ENCODE measurements around the gene RPL35A.
"Not testable (repeated sequence)": the region's sequence is repeated elsewhere in the genome, so short reads cannot be mapped to it uniquely, and the experiment has no call there.

The RPL35A gene

GRCh38 chr3:197908957-197909701 is 40.9 kb upstream of the RPL35A start:
- TF ChIP-seq CTCF (IDR thresholded peaks at IDR 0.05): no peak
- H3K27ac ChIP-seq: no peak overlapping the region
- H3K36me3 ChIP-seq: no peaks in the 10 kb centered on the region
- H3K4me3 ChIP-seq (ENCODE audit: low read depth in 1 of 2, low read length in 1 of 2): no peak overlapping the region
- H3K4me1 ChIP-seq (ENCODE audit: control insufficient read depth in 1 of 2, insufficient read depth in 1 of 2, low read depth in 1 of 2, low read length in 1 of 2): peaks cover 0 to 3% of the 10 kb centered on the region in 2 experiments
- H3K27me3 ChIP-seq: no peaks in the 10 kb centered on the region
- no peaks in the 10 kb centered on the region for H3K9me3 ChIP-seq

- no peaks in the 10 kb centered on the region for H3K27me3 ChIP-seq
- no peaks in the 10 kb centered on the region for H3K4me1 ChIP-seq (ENCODE audit: control insufficient read depth in 1 of 2, insufficient read depth in 1 of 2, low read depth in 1 of 2, low read length in 1 of 2)
- no peak overlapping the region for H3K27ac ChIP-seq
- no peaks in the 10 kb centered on the region for H3K9me3 ChIP-seq
- TF ChIP-seq CTCF (IDR thresholded peaks at IDR 0.05): no peak
- no peak overlapping the region for H3K4me3 ChIP-seq (ENCODE audit: low read depth in 1 of 2, low read length in 1 of 2)
- H3K36me3 ChIP-seq: no peaks in the 10 kb centered on the region
Measured at GRCh38 chr3:197912741-197913476, 37.1 kb upstream of the RPL35A start.

- no peaks in the 10 kb centered on the region for H3K9me3 ChIP-seq
- no peak overlapping the region for H3K27ac ChIP-seq
- H3K4me1 ChIP-seq (ENCODE audit: control insufficient read depth in 1 of 2, insufficient read depth in 1 of 2, low read depth in 1 of 2, low read length in 1 of 2): no peaks in the 10 kb centered on the region
- peaks cover 2% of the 10 kb centered on the region for H3K36me3 ChIP-seq
- H3K4me3 ChIP-seq (ENCODE audit: low read depth in 1 of 2, low read length in 1 of 2): no peak overlapping the region
- no peaks in the 10 kb centered on the region for H3K27me3 ChIP-seq
- no peak for TF ChIP-seq CTCF (IDR thresholded peaks at IDR 0.05)
Measured at GRCh38 chr3:197913641-197914380, 36.2 kb upstream of the RPL35A start.

GRCh38 chr3:197921429-197922275 is 28.3 kb upstream of the RPL35A start:
- H3K27me3 ChIP-seq; H3K4me1 ChIP-seq (ENCODE audit: control insufficient read depth in 1 of 2, insufficient read depth in 1 of 2, low read depth in 1 of 2, low read length in 1 of 2); H3K27ac ChIP-seq; H3K4me3 ChIP-seq (ENCODE audit: low read depth in 1 of 2, low read length in 1 of 2); H3K9me3 ChIP-seq: not testable (repeated sequence)
- peaks cover 18% of the 10 kb centered on the region for H3K36me3 ChIP-seq

GRCh38 chr3:197926418-197926817 is 23.6 kb upstream of the RPL35A start:
- H3K27me3 ChIP-seq: no peaks in the 10 kb centered on the region
- H3K36me3 ChIP-seq: peaks cover 10% of the 10 kb centered on the region
- TF ChIP-seq CTCF (IDR thresholded peaks at IDR 0.05): no peak
- H3K4me1 ChIP-seq (ENCODE audit: control insufficient read depth in 1 of 2, insufficient read depth in 1 of 2, low read depth in 1 of 2, low read length in 1 of 2): no peaks in the 10 kb centered on the region
- H3K27ac ChIP-seq: no peak overlapping the region
- H3K4me3 ChIP-seq (ENCODE audit: low read depth in 1 of 2, low read length in 1 of 2): no peak overlapping the region
- H3K9me3 ChIP-seq: no peaks in the 10 kb centered on the region

- H3K27ac ChIP-seq; H3K4me3 ChIP-seq (ENCODE audit: low read depth in 1 of 2, low read length in 1 of 2); H3K9me3 ChIP-seq; H3K4me1 ChIP-seq (ENCODE audit: control insufficient read depth in 1 of 2, insufficient read depth in 1 of 2, low read depth in 1 of 2, low read length in 1 of 2); H3K27me3 ChIP-seq: not testable (repeated sequence)
- H3K36me3 ChIP-seq: peaks cover 16% of the 10 kb centered on the region
Measured at GRCh38 chr3:197927578-197927977, 22.4 kb upstream of the RPL35A start.
